Omental fat pad (tissue), 4 donors: ENCODE results near the gene CDH23. TPM values are rescaled to one million over a fixed set of nuclear protein-coding genes. Genes with fewer than 3 reads are reported as not detected.

Experiments
- ATAC-seq: fragments of 150-250 bp; one replicate; pipeline ENCODE4 v1.9.1; 2016; ENCODE audit warnings: mild to moderate bottlenecking, moderate library complexity; ENCODE audit not compliant: low FRiP score
- DNase-seq: peaks from one replicate; pipeline ENCODE4 v3.0.0-alpha.2; 2019; ENCODE audit warnings: low spot score
- total RNA-seq, 4 donors: library from RNA; depleted of rRNA; stranded (reverse); fragments of >200 nt; gene quantifications; one replicate each; pipeline ENCODE4 v1.1.0, GENCODE V29; 2016
- TF ChIP-seq, protein P1 (sequence below), 3 donors: fragments of 450-650 bp; IDR thresholded peaks; one replicate each; pipeline ENCODE4 v1.5.1; 2016 to 2017; ENCODE audit warnings: antibody characterized with exemption in 3 of 3, mild to moderate bottlenecking in 3 of 3, moderate library complexity in 2 of 3

CDH23 gene
- total RNA-seq, 4 donors from 2014 or later = 25.3 to 41.9 (median 34.4) TPM

DNA sequence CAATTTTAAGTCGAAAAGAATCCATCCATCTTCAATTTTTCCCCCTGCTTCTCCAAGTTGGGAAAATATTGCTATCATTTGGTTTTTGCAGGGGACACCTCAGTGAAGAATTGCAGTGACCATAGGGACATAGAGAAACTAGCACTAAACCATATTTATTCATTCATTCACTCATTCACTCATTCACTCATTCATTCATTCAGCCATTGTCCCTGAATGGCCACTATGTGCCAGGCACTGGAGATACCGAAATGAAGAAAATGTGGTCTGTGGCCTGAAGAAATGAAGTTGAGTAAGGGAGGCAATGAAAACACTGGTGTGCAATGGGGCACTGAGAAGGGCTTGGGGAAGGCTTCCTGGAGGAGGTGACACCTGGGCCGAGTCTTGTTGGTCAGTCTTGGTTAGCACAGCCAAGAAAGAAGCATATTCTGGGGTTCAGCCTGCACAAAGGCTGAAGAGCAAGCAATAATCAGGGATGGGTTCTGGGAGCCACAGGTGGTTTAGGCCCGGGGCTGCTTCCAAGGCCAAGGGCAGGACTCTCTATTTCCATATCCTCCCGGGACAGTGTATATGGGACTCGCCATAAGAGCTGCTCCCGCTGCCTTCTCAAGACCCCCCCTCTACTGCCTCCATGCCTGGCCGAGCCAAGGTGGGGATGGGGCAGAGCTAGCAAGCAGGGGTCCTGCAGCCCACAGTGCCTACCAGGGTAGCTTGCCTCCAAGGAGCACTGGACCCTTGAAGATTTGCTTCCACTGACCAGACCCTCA is 348.4 kb downstream of the CDH23 start:
- no peak for ATAC-seq

DNA sequence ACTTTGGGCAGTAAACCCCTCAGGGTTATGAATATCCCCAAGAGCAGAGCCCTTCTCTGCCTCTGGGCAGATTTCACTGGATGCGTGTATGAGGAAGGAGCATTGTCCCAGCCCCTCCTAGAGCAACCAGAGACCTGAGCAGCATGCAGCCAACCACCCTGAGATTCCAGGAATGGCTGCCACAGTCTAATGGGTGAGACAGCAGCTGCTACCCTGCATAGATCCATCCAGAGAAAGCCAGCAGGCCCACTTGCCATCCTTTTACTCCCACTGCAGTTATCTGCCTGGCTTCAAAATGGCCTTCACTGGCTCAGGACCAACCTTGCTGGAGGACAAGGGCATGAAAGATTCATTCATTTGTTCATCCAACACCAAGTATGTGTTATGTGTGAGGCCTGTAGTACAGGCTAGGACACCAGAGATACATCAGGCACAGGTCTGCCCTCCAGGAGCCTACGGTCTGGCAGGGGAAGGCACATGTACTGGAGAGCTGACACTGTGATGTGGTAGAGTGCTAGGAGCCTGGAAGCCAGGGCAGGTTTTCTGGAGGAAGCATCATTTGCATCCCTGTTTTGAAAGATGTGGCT is 349.0 kb downstream of the CDH23 start:
- TF ChIP-seq, protein P1, sequence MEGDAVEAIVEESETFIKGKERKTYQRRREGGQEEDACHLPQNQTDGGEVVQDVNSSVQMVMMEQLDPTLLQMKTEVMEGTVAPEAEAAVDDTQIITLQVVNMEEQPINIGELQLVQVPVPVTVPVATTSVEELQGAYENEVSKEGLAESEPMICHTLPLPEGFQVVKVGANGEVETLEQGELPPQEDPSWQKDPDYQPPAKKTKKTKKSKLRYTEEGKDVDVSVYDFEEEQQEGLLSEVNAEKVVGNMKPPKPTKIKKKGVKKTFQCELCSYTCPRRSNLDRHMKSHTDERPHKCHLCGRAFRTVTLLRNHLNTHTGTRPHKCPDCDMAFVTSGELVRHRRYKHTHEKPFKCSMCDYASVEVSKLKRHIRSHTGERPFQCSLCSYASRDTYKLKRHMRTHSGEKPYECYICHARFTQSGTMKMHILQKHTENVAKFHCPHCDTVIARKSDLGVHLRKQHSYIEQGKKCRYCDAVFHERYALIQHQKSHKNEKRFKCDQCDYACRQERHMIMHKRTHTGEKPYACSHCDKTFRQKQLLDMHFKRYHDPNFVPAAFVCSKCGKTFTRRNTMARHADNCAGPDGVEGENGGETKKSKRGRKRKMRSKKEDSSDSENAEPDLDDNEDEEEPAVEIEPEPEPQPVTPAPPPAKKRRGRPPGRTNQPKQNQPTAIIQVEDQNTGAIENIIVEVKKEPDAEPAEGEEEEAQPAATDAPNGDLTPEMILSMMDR (IDR thresholded peaks at IDR 0.05) = no peak
- DNase-seq = no peak
- no peak for ATAC-seq

More for the DNA sequence above, 348.4 kb downstream of the CDH23 start:
- TF ChIP-seq, protein P1 (IDR thresholded peaks at IDR 0.05) = no peak
- no peak for DNase-seq

DNA sequence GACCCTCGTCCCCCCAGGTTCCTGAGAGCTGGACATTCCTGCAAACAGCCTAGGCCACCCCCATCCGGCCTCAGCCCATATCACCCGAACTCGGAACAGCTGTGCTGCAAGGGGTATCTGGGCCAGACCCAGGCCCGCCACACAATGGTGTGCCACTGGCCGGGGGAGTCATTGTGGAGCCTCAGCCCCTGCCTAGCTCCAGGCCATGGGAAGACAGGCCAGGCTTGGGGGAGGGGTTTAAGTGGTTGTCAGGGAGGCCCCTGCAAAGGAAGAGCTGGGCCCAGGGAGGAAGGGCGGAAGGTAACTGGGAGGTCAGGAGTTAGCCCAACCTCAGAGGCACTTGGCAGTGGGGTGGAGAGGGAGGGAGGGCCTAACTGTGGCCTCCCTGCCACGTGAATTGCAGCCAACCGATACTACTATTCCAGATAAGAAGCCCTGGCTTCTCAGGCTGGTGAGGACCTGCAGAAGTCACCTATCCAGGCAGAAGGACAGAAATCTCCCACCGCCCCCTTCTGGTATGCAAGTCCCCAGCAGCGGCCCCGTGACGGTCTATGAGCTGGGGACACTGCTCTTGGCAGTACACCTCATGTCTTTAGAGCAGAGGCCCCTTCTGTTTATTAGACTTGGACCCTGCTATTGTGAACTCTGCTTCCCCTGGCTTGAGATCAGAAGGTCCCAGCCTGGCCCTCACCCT is 349.8 kb downstream of the CDH23 start:
- no peak for ATAC-seq
- TF ChIP-seq, protein P1 (IDR thresholded peaks at IDR 0.05) = no peak
- DNase-seq = no peak

DNA sequence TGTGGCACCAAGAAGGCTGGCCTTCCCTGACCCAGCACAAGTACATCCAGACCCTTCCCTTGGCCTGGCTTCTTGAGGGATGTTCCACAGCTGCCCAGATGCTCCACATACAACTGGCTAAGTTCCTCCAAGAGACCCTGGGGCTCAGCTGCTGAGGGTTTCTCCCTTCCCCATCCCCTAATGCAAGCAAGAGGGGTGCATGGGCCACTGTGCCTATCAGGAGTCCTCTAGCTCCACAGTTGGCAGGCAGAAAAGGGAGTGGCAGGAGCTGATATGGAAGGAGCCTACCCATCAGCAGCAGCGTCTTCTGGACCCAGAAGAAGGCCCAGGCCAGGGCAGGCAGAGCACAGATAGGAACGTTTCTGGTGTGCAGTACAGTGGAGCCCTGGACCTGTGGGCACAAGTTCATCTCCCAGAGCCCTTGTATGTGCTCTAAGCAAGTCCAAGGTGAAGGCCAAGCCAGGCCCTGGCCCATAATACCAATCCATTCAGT is 350.4 kb downstream of the CDH23 start:
- TF ChIP-seq, protein P1 (IDR thresholded peaks at IDR 0.05) = no peak
- ATAC-seq (no peak), DNase-seq (no peak)

DNA sequence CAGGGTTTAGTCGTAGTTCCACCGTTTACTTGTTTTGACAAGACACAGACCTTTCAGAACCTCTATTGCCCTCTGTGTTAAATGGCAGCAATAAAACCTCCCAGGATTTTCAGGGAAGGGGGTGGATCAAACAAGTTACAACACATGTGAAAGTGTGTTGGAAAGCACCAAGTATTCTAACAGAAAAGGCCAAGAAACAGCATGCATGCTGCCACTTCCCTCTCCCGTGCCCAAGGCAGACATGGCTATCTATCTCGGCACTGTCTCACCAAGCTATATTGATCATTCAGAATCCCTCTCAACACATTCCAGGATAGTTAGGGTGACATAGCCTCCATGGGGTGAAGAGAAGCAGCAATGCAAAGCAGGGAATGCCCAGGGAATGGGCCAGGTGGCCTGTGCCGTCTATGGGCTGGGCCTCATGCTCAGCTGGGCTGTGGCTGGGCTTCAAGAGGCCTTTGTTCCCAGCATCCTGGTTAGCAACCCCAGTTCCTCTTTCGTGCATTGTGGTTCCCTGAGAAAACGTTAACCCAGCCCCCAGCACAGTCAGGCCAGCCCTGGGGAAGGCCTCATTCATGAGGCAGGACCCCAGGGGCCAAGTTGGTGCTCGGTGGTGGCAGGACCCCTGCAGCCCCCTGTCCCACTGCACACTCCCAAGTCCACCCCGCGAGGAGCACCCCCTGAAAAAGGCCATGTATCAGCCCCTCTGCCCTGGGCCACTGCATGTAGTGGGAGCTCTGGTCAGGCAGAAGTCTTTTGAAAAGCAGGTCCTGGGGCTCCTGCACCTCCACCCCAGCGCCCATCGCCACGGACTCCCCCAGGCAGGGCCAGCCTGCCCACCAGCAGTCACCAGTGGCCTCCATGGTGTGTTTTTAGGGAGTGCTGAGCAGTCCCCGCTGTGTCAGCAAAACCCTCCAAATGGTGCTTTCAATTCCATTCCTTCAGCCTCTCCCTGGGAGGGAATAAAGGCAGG is 351.1 kb downstream of the CDH23 start:
- TF ChIP-seq, protein P1 (IDR thresholded peaks at IDR 0.05) = no peak
- DNase-seq = no peak
- no peak for ATAC-seq

DNA sequence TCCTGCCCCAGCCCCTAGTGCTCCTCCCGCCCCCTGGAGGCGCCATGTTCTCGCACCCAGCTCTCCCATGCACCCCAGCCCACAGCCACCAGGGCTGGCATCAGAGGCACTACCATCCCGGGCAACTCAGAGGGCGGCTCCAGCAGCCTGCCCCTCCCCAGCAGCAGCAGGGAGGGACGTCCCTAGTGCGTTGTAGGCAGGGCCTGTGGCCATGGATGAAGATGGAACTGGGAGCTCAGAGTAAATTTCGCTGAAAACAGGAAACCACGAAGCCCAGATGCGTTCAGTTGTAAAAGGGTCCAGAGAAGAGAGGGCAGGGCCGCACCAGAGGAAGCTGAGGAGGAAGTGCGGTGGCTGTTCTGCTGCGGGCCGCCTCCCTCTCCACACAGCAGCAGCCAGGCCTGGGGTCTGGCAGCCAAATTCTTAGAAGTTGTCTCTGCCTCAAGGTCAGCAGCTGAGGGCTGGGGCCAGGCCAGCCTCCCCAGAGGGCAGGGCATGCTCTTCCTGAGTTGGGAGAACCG is 352.0 kb downstream of the CDH23 start:
- DNase-seq (no peak), ATAC-seq (peak; percentile 25)
- TF ChIP-seq, protein P1 (IDR thresholded peaks at IDR 0.05) = no peak
